NCI-H748 treated with DMSO at 0.1 percent for 48 hours (cell line): ENCODE data around the gene A4GALT.

Experiments used
- DNase-seq: peaks from one replicate; lab custom pipeline; 2025; lab: John Stamatoyannopoulos, UW

Gene A4GALT

GRCh38 chr22:42649246-42650099 is 71.2 kb downstream of the A4GALT start, which contains the start of gene CYB5R3:
TSS of gene CYB5R3 (minus strand) at chr22:42649392. CDS start at chr22:42649315, 77 bp downstream.
- peak; percentile 66 for DNase-seq

GRCh38 chr22:42648368-42649245 is 72.1 kb downstream of the A4GALT start:
- no peak for DNase-seq

GRCh38 chr22:42648017-42648367 is 72.7 kb downstream of the A4GALT start:
- DNase-seq = no peak

- no peak for DNase-seq
Measured at GRCh38 chr22:42646569-42647525, 73.8 kb downstream of the A4GALT start.

- DNase-seq = no peak
Measured at GRCh38 chr22:42645938-42646568, 74.6 kb downstream of the A4GALT start.

- DNase-seq = no peak
Measured at GRCh38 chr22:42645341-42645937, 75.2 kb downstream of the A4GALT start.

- DNase-seq = no peak
Measured at GRCh38 chr22:42644422-42645340, 76.0 kb downstream of the A4GALT start.

- DNase-seq = no peak
Measured at GRCh38 chr22:42643634-42644421, 76.8 kb downstream of the A4GALT start.

- DNase-seq = no peak
Measured at GRCh38 chr22:42642806-42643633, 77.7 kb downstream of the A4GALT start.
